ENCODE measurements around the gene VAMP5. TPM values are rescaled to one million over a fixed set of nuclear protein-coding genes. Genes with fewer than 3 reads are reported as not detected.

The VAMP5 gene
- total and polyA plus RNA-seq, 9 of the 15 experiments (the other 6 are each of a cell fraction or from before 2014, with no cell fraction given) = 0.54 to 1.9 (median 1.5) TPM; not detected in 2

DNA sequence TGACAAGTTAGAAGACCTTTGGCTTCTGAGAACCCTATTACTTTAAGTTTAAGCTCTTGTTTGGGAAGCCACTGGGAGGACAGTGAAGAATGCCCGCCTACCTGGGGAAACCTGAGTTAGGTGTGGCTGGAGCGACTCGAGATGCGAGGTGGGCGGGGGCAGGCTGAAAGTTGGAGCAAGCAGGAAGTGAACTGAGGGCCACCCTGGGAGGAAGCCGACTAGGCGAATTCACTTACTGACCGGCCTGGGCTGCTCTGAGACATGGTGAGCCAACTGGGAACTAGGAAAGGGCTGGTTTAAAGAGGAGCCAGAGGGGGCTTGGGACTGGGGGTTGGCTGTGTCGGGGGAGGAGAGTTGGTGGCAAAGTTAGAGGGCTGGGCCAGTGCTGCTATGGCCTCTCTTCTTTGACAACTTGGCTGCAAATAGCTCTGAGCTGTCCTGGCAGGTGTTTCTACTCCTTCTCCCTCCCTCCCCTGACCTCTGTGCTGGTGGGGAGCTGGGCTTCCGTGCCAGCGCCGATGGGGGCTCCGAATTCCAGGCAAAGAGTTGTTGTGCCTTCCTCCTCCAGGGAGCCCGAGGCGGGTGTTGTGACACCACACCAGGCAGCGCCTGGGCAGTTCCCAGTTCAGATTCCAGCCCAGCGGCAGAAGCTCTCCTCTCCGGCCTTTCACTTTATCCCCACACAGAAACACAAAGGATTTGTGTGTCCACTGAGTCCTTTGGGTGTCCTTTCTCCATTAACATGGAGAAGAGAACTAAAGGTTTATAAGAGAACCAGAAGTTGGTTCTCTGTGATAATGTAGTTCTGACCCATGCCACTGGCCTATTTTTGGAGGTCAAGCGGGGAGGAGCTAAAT is 6.6 kb upstream of the VAMP5 start, which contains the start of gene VAMP8 (continued):
- TF ChIP-seq PCBP2 (IDR thresholded peaks at IDR 0.05; ENCODE audit: low read depth, low read length, poor library complexity, severe bottlenecking) (no peak), MXI1 (IDR thresholded peaks at IDR 0.05; ENCODE audit: low read depth, low read length) (no peak), ZC3H8 (IDR thresholded peaks at IDR 0.05) (no peak), JUNB (CRISPR knock-in tag; conservative IDR thresholded peaks at IDR 0.05) (no peak), MTF1 (CRISPR knock-in tag; IDR thresholded peaks at IDR 0.05; ENCODE audit: borderline replicate concordance) (no peak), U2AF2 (optimal IDR thresholded peaks at IDR 0.05; ENCODE audit: low read depth, low read length) (no peak), RAD21 (CRISPR knock-in tag; conservative IDR thresholded peaks at IDR 0.05 in 1 of 2, IDR thresholded peaks at IDR 0.05 in 1 of 2) (no peak; a peak in 1 of 4 replicates), FOXJ2 (tag; IDR thresholded peaks at IDR 0.05) (no peak), NFE2 (IDR thresholded peaks at IDR 0.05; ENCODE audit: low read depth) (no peak; the same call in 1 of the 2 replicates), PTRF (tag; IDR thresholded peaks at IDR 0.05) (no peak), ZNF75A (CRISPR knock-in tag; IDR thresholded peaks at IDR 0.05) (no peak), ZNF695 (CRISPR knock-in tag; IDR thresholded peaks at IDR 0.05) (no peak), PHTF2 (CRISPR knock-in tag; IDR thresholded peaks at IDR 0.05) (no peak), CBFA2T3 (IDR thresholded peaks at IDR 0.05) (no peak)
- TF ChIP-seq, protein P1, sequence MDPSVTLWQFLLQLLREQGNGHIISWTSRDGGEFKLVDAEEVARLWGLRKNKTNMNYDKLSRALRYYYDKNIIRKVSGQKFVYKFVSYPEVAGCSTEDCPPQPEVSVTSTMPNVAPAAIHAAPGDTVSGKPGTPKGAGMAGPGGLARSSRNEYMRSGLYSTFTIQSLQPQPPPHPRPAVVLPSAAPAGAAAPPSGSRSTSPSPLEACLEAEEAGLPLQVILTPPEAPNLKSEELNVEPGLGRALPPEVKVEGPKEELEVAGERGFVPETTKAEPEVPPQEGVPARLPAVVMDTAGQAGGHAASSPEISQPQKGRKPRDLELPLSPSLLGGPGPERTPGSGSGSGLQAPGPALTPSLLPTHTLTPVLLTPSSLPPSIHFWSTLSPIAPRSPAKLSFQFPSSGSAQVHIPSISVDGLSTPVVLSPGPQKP (CRISPR knock-in tag; IDR thresholded peaks at IDR 0.05) = no peak
- TF ChIP-seq, protein P2, sequence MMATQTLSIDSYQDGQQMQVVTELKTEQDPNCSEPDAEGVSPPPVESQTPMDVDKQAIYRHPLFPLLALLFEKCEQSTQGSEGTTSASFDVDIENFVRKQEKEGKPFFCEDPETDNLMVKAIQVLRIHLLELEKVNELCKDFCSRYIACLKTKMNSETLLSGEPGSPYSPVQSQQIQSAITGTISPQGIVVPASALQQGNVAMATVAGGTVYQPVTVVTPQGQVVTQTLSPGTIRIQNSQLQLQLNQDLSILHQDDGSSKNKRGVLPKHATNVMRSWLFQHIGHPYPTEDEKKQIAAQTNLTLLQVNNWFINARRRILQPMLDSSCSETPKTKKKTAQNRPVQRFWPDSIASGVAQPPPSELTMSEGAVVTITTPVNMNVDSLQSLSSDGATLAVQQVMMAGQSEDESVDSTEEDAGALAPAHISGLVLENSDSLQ (IDR thresholded peaks at IDR 0.05) = no peak
- TF ChIP-seq, protein P3, sequence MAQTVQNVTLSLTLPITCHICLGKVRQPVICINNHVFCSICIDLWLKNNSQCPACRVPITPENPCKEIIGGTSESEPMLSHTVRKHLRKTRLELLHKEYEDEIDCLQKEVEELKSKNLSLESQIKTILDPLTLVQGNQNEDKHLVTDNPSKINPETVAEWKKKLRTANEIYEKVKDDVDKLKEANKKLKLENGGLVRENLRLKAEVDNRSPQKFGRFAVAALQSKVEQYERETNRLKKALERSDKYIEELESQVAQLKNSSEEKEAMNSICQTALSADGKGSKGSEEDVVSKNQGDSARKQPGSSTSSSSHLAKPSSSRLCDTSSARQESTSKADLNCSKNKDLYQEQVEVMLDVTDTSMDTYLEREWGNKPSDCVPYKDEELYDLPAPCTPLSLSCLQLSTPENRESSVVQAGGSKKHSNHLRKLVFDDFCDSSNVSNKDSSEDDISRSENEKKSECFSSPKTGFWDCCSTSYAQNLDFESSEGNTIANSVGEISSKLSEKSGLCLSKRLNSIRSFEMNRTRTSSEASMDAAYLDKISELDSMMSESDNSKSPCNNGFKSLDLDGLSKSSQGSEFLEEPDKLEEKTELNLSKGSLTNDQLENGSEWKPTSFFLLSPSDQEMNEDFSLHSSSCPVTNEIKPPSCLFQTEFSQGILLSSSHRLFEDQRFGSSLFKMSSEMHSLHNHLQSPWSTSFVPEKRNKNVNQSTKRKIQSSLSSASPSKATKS (CRISPR knock-in tag; IDR thresholded peaks at IDR 0.05) = 0 out of 2 replicates have a peak, but pooled peaks have one; percentile 70
- TF ChIP-seq, protein P4, sequence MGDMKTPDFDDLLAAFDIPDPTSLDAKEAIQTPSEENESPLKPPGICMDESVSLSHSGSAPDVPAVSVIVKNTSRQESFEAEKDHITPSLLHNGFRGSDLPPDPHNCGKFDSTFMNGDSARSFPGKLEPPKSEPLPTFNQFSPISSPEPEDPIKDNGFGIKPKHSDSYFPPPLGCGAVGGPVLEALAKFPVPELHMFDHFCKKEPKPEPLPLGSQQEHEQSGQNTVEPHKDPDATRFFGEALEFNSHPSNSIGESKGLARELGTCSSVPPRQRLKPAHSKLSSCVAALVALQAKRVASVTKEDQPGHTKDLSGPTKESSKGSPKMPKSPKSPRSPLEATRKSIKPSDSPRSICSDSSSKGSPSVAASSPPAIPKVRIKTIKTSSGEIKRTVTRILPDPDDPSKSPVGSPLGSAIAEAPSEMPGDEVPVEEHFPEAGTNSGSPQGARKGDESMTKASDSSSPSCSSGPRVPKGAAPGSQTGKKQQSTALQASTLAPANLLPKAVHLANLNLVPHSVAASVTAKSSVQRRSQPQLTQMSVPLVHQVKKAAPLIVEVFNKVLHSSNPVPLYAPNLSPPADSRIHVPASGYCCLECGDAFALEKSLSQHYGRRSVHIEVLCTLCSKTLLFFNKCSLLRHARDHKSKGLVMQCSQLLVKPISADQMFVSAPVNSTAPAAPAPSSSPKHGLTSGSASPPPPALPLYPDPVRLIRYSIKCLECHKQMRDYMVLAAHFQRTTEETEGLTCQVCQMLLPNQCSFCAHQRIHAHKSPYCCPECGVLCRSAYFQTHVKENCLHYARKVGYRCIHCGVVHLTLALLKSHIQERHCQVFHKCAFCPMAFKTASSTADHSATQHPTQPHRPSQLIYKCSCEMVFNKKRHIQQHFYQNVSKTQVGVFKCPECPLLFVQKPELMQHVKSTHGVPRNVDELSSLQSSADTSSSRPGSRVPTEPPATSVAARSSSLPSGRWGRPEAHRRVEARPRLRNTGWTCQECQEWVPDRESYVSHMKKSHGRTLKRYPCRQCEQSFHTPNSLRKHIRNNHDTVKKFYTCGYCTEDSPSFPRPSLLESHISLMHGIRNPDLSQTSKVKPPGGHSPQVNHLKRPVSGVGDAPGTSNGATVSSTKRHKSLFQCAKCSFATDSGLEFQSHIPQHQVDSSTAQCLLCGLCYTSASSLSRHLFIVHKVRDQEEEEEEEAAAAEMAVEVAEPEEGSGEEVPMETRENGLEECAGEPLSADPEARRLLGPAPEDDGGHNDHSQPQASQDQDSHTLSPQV (IDR thresholded peaks at IDR 0.05) = no peak
- TF ChIP-seq, protein P5, sequence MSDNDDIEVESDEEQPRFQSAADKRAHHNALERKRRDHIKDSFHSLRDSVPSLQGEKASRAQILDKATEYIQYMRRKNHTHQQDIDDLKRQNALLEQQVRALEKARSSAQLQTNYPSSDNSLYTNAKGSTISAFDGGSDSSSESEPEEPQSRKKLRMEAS (CRISPR knock-in tag; IDR thresholded peaks at IDR 0.05) = 0 out of 2 replicates have a peak, but pooled peaks have one; percentile 6

Data from K562 (cell line).